ENCODE data around the gene OR4K15. TPM values are rescaled to one million over a fixed set of nuclear protein-coding genes. Genes with fewer than 3 reads are reported as not detected.

Gene OR4K15
- total RNA-seq, 1 donor from 2014 or later, result not detected

DNA sequence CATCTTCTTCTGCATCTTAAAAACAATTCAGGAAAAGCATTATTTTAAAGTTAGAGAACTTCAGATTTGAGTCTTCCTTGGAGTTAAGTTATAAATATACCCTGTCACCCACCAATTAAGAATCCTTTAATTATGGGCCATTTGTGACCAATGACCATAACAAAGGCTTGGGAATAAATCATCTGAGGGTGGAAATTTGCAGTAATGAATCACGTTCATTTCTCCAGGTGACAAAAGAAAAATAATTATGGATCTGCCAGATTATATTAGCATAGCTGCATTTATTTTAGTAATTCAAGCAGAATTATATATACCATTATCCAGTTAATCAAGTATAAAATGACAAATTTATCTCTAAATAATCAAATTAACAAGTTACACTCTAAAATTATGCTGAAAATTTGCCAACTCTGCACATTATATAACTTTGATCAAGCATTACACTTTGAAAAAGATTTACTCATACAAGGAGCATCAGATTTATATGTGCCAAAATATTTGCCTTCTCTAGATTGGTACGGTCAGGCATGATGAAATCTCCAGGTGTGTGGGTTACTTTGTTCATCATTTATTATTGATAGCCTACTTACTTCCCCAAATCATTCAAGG lies 44.0 kb downstream of the OR4K15 start, which contains the start of gene OR4K14:
OR4K14 (minus strand) TSS at position 51 of the 609 bp plus-strand sequence. CDS start 4,114 bp downstream, outside the sequence.
- no peaks in the 10 kb centered on the region for H3K36me3 Mint-ChIP-seq (ENCODE audit: unreplicated experiment)
- H3K4me3 Mint-ChIP-seq (ENCODE audit: unreplicated experiment), result no peak within 1 kb of the TSS
- peaks cover 6% of the 10 kb centered on the region for H3K9me3 Mint-ChIP-seq (ENCODE audit: unreplicated experiment)

More for the DNA sequence above, 44.0 kb downstream of the OR4K15 start, which contains the start of gene OR4K14:
- Mint-ChIP-seq H3K27me3 (ENCODE audit: unreplicated experiment) (no peaks in the 10 kb centered on the region), H3K27ac (ENCODE audit: unreplicated experiment) (no peak within 1 kb of the TSS), H3K4me1 (ENCODE audit: low read depth, unreplicated experiment) (no peaks in the 10 kb centered on the region)
- TF ChIP-seq, protein P1, sequence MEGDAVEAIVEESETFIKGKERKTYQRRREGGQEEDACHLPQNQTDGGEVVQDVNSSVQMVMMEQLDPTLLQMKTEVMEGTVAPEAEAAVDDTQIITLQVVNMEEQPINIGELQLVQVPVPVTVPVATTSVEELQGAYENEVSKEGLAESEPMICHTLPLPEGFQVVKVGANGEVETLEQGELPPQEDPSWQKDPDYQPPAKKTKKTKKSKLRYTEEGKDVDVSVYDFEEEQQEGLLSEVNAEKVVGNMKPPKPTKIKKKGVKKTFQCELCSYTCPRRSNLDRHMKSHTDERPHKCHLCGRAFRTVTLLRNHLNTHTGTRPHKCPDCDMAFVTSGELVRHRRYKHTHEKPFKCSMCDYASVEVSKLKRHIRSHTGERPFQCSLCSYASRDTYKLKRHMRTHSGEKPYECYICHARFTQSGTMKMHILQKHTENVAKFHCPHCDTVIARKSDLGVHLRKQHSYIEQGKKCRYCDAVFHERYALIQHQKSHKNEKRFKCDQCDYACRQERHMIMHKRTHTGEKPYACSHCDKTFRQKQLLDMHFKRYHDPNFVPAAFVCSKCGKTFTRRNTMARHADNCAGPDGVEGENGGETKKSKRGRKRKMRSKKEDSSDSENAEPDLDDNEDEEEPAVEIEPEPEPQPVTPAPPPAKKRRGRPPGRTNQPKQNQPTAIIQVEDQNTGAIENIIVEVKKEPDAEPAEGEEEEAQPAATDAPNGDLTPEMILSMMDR (IDR thresholded peaks at IDR 0.05; ENCODE audit: partially characterized antibody, unreplicated experiment), result no peak
- no peak for DNase-seq

Other genes starting within 250 kb of the OR4K15 start
- gene OR4Q3, start 232.0 kb upstream of the OR4K15 start, total RNA-seq (ENCODE audit: unreplicated experiment), result not detected
- gene OR4M1, start 202.1 kb upstream of the OR4K15 start, total RNA-seq (ENCODE audit: unreplicated experiment), result not detected
- gene OR4N2, start 171.8 kb upstream of the OR4K15 start, total RNA-seq (ENCODE audit: unreplicated experiment), result not detected
- gene OR4K2, start 100.4 kb upstream of the OR4K15 start, total RNA-seq (ENCODE audit: unreplicated experiment), result not detected
- gene OR4K5, start 55.0 kb upstream of the OR4K15 start, total RNA-seq (ENCODE audit: unreplicated experiment), result not detected
- gene OR4K1, start 44.7 kb upstream of the OR4K15 start, total RNA-seq (ENCODE audit: unreplicated experiment), result not detected
- gene OR4Q2, start 26.6 kb downstream of the OR4K15 start, total RNA-seq (ENCODE audit: unreplicated experiment), result not detected
- not detected for gene OR4K14, start 43.7 kb downstream of the OR4K15 start, total RNA-seq (ENCODE audit: unreplicated experiment)
- not detected for gene OR4K13, start 60.4 kb downstream of the OR4K15 start, total RNA-seq (ENCODE audit: unreplicated experiment)
- not detected for gene OR4L1, start 84.5 kb downstream of the OR4K15 start, total RNA-seq (ENCODE audit: unreplicated experiment)
- not detected for gene OR4K17, start 135.1 kb downstream of the OR4K15 start, total RNA-seq (ENCODE audit: unreplicated experiment)
- gene OR4N5, start 163.2 kb downstream of the OR4K15 start, total RNA-seq (ENCODE audit: unreplicated experiment), result not detected
- gene OR11G2, start 215.3 kb downstream of the OR4K15 start, total RNA-seq (ENCODE audit: unreplicated experiment), result not detected
- not detected for gene OR11H6, start 248.1 kb downstream of the OR4K15 start, total RNA-seq (ENCODE audit: unreplicated experiment)